Natural killer cell treated with Interleukin-12 subunit alpha and Interleukin-12 subunit beta and Interleukin-15 and Interleukin-18, amount 100 ng/mL, for 72 hours (primary cell): ENCODE measurements around the gene NSRP1. TPM values are rescaled to one million over a fixed set of nuclear protein-coding genes. Genes with fewer than 3 reads are reported as not detected.

Experiments used
- total RNA-seq, 2 donors: library from RNA; stranded (reverse); gene quantifications; one replicate each; pipeline ENCODE4 v1.2.3, GENCODE V29; 2022

The NSRP1 gene
- total RNA-seq, 2 donors from 2014 or later = 35.7 to 59.8 TPM

Other genes with a start within 250 kb of the NSRP1 start
- gene SSH2, start 186.6 kb upstream of the NSRP1 start, total RNA-seq = 10 to 100 TPM; 44.4 to 72.2 TPM
- 1 to 10 TPM in 1 of 2 donors, under 1 TPM in 1; 0.42 to 2.5 TPM for gene EFCAB5, start 175.2 kb upstream of the NSRP1 start, total RNA-seq
- under 1 TPM in 1 of 2 donors, not detected in 1; 0.12 TPM for gene SLC6A4, start 118.9 kb downstream of the NSRP1 start, total RNA-seq
- 10 to 100 TPM; 52.5 to 97.5 TPM for gene BLMH, start 175.1 kb downstream of the NSRP1 start, total RNA-seq
- not detected for gene TMIGD1, start 217.2 kb downstream of the NSRP1 start, total RNA-seq